GM23338 (cell line): ENCODE results near the gene CRTC3. TPM values are rescaled to one million over a fixed set of nuclear protein-coding genes. Genes with fewer than 3 reads are reported as not detected.

Source experiments
- ATAC-seq: fragments of 200-7000 bp; cut with Tn5 transposase; 3 replicates; pipeline ENCODE4 v1.9.1; 2020
- DNase-seq: peaks from one replicate; pipeline ENCODE4 v3.0.0-alpha.2; 2015; ENCODE audit warnings: low spot score
- H2AFZ ChIP-seq: fragments of 200-600 bp; sonication (generic); 2 replicates; pipeline ENCODE4 v1.8.0; 2016; ENCODE audit warnings: antibody characterized with exemption, mild to moderate bottlenecking, moderate library complexity
- H3F3A ChIP-seq: fragments of 200-600 bp; sonication (generic); replicated peaks from 2 replicates; pipeline ENCODE4 v1.8.0; 2017; ENCODE audit warnings: antibody characterized with exemption, mixed run types, low read depth
- H3K27ac ChIP-seq: fragments of 200-600 bp; sonication (generic); 2 replicates; pipeline ENCODE4 v1.6.1; 2016; ENCODE audit warnings: low read depth
- H3K27me3 ChIP-seq: fragments of 200-600 bp; sonication (generic); 2 replicates; pipeline ENCODE4 v1.8.0; 2016; ENCODE audit warnings: mild to moderate bottlenecking, mixed run types, moderate library complexity; ENCODE audit not compliant: insufficient read depth
- H3K36me3 ChIP-seq: fragments of 200-600 bp; sonication (generic); 2 replicates; pipeline ENCODE4 v1.8.0; 2016; ENCODE audit warnings: mild to moderate bottlenecking; ENCODE audit not compliant: insufficient read depth
- H3K4me1 ChIP-seq: fragments of 200-600 bp; sonication (generic); 2 replicates; pipeline ENCODE4 v1.8.0; 2016; ENCODE audit warnings: mild to moderate bottlenecking, moderate library complexity; ENCODE audit not compliant: insufficient read depth
- H3K4me2 ChIP-seq: fragments of 200-600 bp; sonication (generic); 2 replicates; pipeline ENCODE4 v1.7.1; 2017; ENCODE audit warnings: mixed run types
- H3K4me3 ChIP-seq: fragments of 200-600 bp; sonication (generic); 2 replicates; pipeline ENCODE4 v1.6.1; 2016; ENCODE audit warnings: mixed run types
- H3K79me2 ChIP-seq: fragments of 200-600 bp; sonication (generic); replicated peaks from 2 replicates; pipeline ENCODE4 v1.8.0; 2017; ENCODE audit warnings: mild to moderate bottlenecking; ENCODE audit not compliant: insufficient read depth
- H3K9me2 ChIP-seq: fragments of 200-600 bp; sonication (generic); 2 replicates; pipeline ENCODE4 v1.8.0; 2017; ENCODE audit not compliant: insufficient read depth
- H4K20me1 ChIP-seq: fragments of 200-600 bp; sonication (generic); replicated peaks from 2 replicates; pipeline ENCODE4 v1.8.0; 2017; ENCODE audit warnings: mild to moderate bottlenecking; ENCODE audit not compliant: insufficient read depth
- H3K27ac Mint-ChIP-seq: 2 replicates; pipeline ENCODE4 v1.8.0; 2020; ENCODE audit warnings: inconsistent platforms, mild to moderate bottlenecking, moderate library complexity, mixed read lengths
- H3K27me3 Mint-ChIP-seq: 3 replicates; pipeline ENCODE4 v1.8.0; 2022; ENCODE audit warnings: low read depth, mild to moderate bottlenecking, moderate library complexity, mixed read lengths, inconsistent platforms; ENCODE audit not compliant: insufficient read depth, poor library complexity
- H3K36me3 Mint-ChIP-seq: 3 replicates; pipeline ENCODE4 v1.8.0; 2021; ENCODE audit warnings: low read depth, mild to moderate bottlenecking, inconsistent platforms, moderate library complexity, mixed read lengths
- H3K4me1 Mint-ChIP-seq: 3 replicates; pipeline ENCODE4 v1.8.0; 2020; ENCODE audit warnings: mild to moderate bottlenecking, inconsistent platforms, mixed read lengths
- H3K4me3 Mint-ChIP-seq: 3 replicates; pipeline ENCODE4 v1.8.0; 2021; ENCODE audit warnings: moderate library complexity, mild to moderate bottlenecking, inconsistent platforms, mixed read lengths
- H3K9me3 Mint-ChIP-seq: 3 replicates; pipeline ENCODE4 v1.8.0; 2020; ENCODE audit warnings: moderate library complexity, mild to moderate bottlenecking, inconsistent platforms, mixed read lengths
- CREB1 ChIP-seq: fragments of 250-450 bp; sonication (Bioruptor Pico); IDR thresholded peaks from 2 replicates; pipeline ENCODE4 v1.5.0; 2020; ENCODE audit warnings: low read depth, mild to moderate bottlenecking, moderate library complexity
- CTCF ChIP-seq, 2 experiments: fragments of 200-600 bp in 1 of 2; sonication (generic) in 1 of 2; conservative IDR thresholded peaks; 2 replicates each; pipeline versions ENCODE4 v1.5.1 to v1.6.1; 2016 to 2017; ENCODE audit warnings: antibody characterized with exemption in 2 of 2, low read depth in 2 of 2, mild to moderate bottlenecking in 2 of 2, moderate library complexity in 1 of 2
- ETS1 ChIP-seq: IDR thresholded peaks from 2 replicates; pipeline ENCODE4 v1.6.1; 2016; ENCODE audit warnings: antibody characterized with exemption
- EZH2 ChIP-seq: fragments of 200-600 bp; sonication (generic); IDR thresholded peaks from one replicate; pipeline ENCODE4 v1.8.0; 2017; ENCODE audit warnings: antibody characterized with exemption, mild to moderate bottlenecking, low read depth; ENCODE audit not compliant: unreplicated experiment
- EZH2phosphoT487 ChIP-seq: fragments of 200-600 bp; sonication (generic); IDR thresholded peaks from one replicate; pipeline ENCODE4 v1.8.1; 2018; ENCODE audit warnings: antibody characterized with exemption; ENCODE audit not compliant: unreplicated experiment
- JUNB ChIP-seq: IDR thresholded peaks from one replicate; pipeline ENCODE4 v1.6.1; 2016; ENCODE audit warnings: antibody characterized with exemption; ENCODE audit not compliant: unreplicated experiment
- POLR2AphosphoS5 ChIP-seq: IDR thresholded peaks from 2 replicates; pipeline ENCODE4 v1.6.1; 2016; ENCODE audit warnings: antibody characterized with exemption, low read depth
- STAT1 ChIP-seq: IDR thresholded peaks from one replicate; pipeline ENCODE4 v1.6.1; 2016; ENCODE audit warnings: antibody characterized with exemption; ENCODE audit not compliant: unreplicated experiment
- ZNF331 ChIP-seq: fragments of 250-450 bp; sonication (Bioruptor Pico); IDR thresholded peaks from 2 replicates; pipeline ENCODE4 v1.5.0; 2020; ENCODE audit warnings: low read depth, mild to moderate bottlenecking, moderate library complexity
- ZNF462 ChIP-seq: fragments of 250-450 bp; sonication (Bioruptor Pico); IDR thresholded peaks from 2 replicates; pipeline ENCODE4 v1.5.0; 2020; ENCODE audit warnings: mild to moderate bottlenecking, moderate library complexity
- polyA plus RNA-seq: library from polyadenylated mRNA; unstranded; fragments of >200 nt; fragmentation: Nextera tagmentation; extraction: Ambion mirVana; gene quantifications from 2 replicates; pipeline ENCODE4 v1.2.1, GENCODE V29; 2016
- total RNA-seq: library from RNA; depleted of rRNA; stranded (reverse); fragments of >200 nt; shearing (Covaris generic); gene quantifications from 2 replicates; pipeline ENCODE4 v1.2.3, GENCODE V29; 2014

Gene CRTC3
- total and polyA plus RNA-seq, 2 experiments from 2014 or later: 2.8 to 3.8 TPM

GRCh38 chr15:90659481-90659880 is 129.8 kb downstream of the CRTC3 start (continued):
- TF ChIP-seq ZNF462 (CRISPR knock-in tag) (no peak), STAT1 (no peak), CREB1 (CRISPR knock-in tag) (no peak), EZH2phosphoT487 (no peak), JUNB (no peak), CTCF (conservative IDR thresholded peaks at IDR 0.05; ENCODE audit: low read depth in 2 of 2) (no peak)

- no peaks in the 10 kb centered on the region for H3K27me3 ChIP-seq
- ATAC-seq (peak; percentile 17), DNase-seq (no peak)
- H3K27ac ChIP-seq: no peak overlapping the region
- Mint-ChIP-seq H3K27me3 (peaks cover 14% of the 10 kb centered on the region), H3K36me3 (no peaks in the 10 kb centered on the region), H3K4me3 (no peak overlapping the region), H3K9me3 (no peaks in the 10 kb centered on the region), H3K4me1 (peaks cover 13% of the 10 kb centered on the region; the same call in 2 of the 3 replicates), H3K27ac (no peak overlapping the region)
- H3K4me1 ChIP-seq: no peaks in the 10 kb centered on the region
- H3K36me3 ChIP-seq: no peaks in the 10 kb centered on the region
- H3K79me2 ChIP-seq: no peaks in the 10 kb centered on the region
- 0 out of 2 replicates have a peak, but pooled peaks cover 7% of the 10 kb centered on the region for H3F3A ChIP-seq
- H2AFZ ChIP-seq: no peak overlapping the region
- H4K20me1 ChIP-seq: no peaks in the 10 kb centered on the region
- H3K4me3 ChIP-seq: no peak overlapping the region
- H3K4me2 ChIP-seq: no peak overlapping the region
- H3K9me2 ChIP-seq: no peaks in the 10 kb centered on the region
- TF ChIP-seq POLR2AphosphoS5 (no peak), ETS1 (no peak), STAT1 (no peak), EZH2 (no peak), CTCF (conservative IDR thresholded peaks at IDR 0.05; ENCODE audit: low read depth in 2 of 2) (no peak), EZH2phosphoT487 (no peak), ZNF331 (CRISPR knock-in tag) (no peak), CREB1 (CRISPR knock-in tag) (no peak)
Observed at GRCh38 chr15:90660195-90660998, 130.7 kb downstream of the CRTC3 start.
